Smooth muscle cell of the brain vasculature (primary cell): Measurements from ENCODE around the gene C5.

Experiments
- DNase-seq: peaks from one replicate; pipeline ENCODE4 v3.0.0-alpha.2; 2012; ENCODE audit warnings: low read depth, low spot score

C5 gene

DNA sequence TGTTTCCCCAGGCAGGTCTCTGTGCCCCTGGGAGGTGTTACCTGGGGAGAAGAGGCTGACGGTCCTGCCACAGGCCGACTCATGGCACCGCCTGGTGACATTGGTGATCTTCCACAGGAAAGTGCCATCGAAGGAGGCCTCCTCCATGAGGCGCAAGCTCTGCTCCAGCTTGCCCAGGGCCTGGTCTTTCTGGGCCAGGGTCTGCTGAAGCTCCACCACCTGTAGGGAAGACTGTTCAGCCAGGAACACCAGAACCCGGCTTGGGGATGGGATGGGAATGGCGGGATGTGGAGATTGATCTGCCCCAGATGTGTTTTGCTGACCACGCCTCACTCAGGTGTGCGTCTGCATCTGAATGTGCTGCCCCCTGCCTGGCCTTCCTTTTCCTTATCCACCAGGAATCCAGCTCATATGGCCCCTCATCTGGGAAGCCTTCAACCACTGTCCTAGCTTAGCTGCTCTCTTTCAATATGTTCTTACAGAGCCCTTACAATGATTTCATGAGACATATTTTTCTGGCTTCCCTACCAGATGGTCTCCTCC, 138.7 kb downstream of the C5 start:
- no peak for DNase-seq

DNA sequence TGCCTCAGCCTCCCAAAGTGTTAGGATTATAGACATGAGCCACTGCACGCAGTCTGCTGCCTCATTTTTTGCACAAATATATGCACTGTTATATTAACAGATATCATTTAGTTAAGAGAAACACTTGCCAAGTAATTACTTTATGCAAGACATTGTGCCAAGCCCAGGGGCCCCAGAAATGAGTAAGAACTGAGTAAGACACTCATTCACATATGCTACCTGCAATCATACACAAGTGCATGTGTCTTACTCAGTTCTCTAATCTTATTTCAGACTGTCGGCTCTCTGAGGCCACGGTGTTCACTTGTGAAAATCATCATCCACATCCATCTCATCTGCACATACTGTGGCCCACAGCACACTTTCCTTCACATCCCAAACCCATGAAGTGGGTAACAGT, 139.4 kb downstream of the C5 start:
- DNase-seq: no peak

DNA sequence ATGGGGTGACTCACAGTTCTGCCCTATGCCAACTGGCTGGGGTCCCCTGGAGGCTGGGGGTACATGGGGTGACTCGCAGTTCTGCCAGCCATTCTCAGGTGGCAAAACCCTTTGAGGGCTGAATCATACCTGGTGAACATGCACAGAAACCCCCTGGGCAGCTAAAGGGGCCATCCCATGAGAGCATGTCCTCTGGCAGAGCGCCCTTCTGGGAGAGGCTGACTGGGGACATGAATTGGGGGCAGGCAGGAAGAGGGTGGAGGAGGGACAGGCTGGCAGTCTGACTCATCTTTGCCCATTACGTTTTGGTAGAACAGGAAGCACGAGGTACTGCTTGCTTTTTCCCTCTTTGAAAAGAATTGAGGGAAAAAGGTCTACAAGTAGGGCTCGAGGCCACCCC, 140.2 kb downstream of the C5 start:
- no peak for DNase-seq

DNA sequence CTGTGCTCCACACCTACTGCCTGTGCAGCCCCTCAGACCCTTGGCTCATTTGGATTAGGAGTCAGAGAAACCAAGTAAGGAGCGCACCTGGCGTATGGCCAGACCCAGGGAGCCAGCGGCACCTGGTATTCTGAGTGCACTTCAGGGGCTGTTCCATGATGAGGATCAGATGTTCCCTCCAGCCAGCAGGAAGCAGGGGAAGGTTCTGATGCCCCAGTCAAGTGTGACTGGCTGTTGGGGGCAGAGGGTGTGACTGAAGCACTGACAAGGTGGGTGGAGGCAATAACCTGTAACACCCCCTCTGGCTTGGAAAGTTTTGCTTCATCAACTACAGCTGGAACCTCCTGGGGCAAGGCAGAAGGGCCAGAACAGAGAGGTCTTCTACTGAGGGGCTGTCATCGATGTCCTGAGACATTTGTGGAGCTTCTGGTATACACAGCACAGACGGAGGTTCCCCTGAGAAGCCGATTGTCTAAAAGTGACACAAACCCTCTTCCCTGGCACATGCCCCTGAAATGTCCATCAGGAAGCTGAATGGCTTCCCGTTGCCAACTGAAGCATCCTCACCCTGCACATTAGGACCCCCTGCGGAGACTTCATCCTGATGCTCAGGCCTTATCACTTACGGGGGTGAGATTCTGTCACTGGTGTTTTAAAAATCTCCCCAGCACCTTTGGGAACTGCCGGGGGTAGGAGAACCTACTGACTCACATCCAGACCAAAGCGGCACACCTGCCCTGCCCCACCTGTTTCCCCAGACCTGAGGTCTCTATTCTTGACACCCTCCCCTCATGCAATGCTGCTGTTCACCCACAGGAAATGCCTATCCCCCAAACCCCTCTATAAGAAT, 144.5 kb downstream of the C5 start:
- DNase-seq: no peak

DNA sequence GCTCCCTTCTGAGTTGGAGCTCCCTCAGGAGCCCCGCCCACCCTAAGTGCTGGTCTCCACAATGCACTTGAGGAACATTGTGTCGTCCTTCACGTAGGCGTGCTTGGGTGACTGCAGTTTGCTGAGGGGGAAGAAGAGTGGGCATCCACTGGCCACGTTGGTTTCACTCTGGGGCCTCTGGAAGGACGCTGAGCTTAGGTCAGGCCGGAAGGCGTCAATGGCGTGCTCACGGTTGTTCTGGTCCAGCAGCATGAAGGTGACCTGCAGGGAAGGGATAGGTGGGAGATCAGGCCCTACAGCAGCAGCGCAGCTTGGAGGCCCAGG, 145.1 kb downstream of the C5 start:
- DNase-seq: no peak

DNA sequence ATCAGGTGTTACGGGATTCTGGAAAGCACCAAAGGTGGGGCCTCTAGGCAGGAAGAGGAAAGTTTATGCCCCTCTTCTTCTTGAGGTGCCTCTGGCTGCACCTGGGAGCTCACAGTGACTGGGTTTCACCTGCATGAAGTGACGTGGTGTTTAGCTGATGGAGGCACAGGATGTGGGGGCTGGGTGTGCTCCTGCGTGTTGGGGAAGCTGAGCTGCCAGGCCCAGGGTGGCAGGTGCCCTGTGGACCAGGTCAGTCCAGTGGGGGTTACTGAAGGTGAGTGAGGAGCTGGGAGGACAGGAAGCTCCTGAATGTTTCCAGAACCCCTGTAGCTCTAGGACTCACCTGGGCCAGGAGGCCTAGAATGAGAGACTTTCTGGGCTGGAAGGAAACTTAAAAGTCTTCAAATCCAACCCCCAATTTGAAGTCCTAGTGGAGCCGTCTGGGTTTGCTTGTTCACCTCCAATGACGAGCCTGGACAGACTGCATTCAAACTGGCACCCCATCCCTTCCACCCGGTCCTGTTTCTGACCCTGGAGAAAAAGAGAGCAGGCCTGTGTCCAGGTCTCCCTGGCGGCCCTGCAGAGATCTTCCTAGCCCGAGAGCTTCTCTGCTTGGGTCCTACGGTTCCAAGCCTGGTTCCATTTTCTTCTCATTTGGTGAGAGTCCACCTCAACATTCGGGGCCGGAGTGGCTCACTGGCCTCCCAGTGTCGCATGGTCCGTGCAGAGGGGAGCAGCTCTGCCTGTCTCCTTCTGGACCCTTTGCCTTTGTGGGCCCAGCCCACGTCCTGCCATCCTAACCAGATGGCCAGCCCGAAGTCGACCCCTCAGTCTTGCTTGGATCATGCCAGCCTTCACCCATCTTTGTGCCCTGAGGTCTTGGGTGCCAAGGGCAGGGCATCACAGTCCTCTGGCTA, 145.8 kb downstream of the C5 start:
- DNase-seq: no peak

DNA sequence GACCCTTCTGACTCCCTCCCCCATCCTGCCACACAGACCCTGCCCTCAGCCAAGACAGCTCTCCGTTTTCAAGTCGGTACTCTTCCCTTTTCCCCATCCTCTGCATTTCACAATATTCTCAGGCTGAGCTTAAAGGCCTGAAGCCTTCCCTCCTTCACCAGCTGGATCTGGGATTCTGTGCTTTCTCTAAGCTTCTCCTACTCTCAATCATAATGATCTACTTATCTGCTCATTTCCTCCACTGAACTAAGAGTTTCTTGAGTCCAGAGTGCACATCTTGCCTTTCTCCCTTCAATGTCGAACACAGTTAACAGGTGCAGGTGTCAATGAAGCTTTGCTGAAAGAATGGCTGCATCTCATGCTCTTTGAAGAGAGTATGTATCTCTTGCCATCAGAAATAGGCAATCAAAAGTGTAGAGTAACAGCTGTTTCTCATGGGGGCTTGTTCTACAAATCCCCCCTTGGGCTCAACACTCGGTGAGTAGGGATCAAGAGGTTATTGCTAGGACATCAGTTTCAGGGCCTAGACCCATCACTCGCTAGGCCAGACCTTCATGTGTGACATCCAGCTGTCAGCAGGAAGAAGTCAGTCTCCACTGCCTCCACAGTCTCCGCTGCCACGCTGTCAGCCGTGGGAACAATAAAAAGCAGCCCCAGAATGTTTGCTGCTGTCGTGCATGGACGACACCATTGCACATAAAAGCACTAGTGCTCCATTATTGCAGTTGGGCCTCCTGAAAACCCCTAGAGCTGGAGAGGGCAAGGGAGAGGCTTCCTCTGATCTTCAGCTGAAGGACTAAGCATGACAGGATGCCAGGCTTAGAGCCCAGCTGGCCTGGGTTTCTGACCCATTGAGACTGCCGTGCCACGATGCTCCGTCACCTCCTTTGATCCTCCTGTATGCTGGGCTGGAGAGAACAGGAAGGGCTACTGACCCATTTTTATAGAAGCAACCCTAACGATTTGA, 147.2 kb downstream of the C5 start:
- no peak for DNase-seq
